Left forelimb (tissue), 1 donor: Measurements from ENCODE around the gene ZRANB1.
A peak's percentile ranks its signal among the peaks of the same experiment; 100 is the strongest.

Source experiments
- DNase-seq: peaks from one replicate; pipeline ENCODE4 v3.0.0-alpha.2; 2018; ENCODE audit warnings: low spot score

ZRANB1 gene

DNA sequence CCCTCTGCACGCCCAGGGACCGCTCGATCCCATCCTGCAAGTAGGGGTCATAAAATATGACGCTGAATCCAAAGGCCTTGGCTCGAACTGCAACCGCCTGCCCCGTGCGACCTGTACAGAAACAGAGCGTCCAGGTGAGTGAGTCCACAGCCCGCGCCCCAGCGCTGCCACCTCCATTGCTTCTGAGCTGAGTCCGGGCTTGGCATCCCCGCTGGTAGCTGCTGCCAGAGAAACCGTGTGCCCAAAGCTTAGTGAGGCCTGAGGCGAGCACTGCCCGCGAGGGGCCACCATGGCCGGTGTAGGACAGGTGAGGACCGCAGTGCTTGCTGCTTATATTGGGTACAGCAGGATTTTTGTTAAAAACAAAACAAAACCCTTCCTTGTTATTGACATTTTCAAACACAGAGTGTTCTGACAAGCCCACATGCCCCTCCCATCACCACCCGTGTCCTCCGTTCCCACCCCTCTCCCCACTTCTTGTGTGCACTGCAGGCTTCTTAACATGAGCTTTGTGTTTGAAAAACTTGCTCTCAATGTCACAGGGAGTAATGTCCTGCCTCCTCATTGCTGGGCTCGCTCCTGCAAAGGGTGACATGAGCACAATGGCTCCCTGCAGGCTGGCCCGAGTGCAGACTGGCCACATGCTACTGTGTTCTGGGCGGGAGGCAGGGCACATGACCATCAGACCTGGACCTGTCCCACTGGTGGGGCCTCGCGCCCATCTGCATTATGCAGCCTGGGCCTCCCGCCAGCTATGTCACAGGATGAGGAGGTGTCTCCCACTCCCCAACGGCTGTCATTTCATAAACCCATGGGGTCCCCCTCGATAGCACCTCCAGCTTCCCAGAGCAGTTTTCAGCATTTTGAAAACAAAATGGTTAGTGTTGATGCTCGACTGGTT, 52.9 kb downstream of the ZRANB1 start:
- no peak for DNase-seq

DNA sequence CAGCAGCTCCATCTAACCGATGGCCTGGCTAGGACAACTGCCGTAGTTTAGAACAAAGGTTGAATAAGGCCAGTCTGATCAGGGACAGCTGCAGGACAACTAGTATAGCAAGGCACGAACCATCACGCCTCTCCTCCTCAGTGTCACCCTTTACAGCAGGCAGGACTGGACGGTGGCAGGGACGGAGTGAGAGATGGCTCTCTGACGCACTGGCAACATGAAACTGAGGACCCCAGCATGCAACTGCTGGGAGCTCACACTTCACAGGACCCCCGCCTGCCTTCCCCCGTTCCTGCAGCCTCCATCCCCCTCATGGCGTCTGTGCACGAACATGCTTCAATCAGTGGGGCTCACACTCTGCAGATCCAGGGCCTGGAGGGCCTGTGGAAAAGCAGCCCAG, 53.7 kb downstream of the ZRANB1 start:
- DNase-seq: no peak

DNA sequence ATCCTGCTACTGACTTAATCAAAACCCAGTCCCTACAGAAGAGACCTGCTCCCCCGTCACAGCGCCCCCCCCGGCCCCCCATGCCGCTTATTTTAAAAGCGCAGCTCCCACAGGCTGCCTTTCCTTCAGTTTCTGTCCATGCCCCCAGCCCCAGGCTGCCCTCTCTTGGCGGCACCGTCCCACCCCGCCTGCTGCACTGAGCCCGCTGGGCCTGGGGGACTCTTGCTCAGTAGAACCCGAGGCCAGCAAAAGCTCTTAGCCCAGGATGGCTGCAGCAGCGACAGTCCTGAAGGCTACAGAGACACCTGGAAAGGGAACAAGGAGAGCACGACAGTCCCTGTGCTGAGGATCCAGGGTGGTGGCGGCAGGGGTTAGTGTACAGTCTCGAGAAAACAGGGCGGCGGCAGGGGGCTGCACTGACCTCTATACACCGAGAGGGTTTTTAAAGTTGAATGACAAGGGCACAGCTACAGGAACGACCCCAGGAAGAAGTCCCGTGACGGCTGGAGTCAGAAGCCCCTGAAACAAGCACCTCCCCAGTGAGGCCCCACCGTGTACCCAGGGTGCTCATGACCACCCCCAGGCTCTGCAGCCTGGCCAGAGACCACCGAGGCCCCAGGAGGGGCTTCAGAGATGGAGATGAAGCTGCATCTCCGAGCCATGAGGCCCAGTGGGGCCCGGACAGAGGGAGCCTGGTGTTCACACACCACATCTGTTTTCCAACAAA, 54.4 kb downstream of the ZRANB1 start:
- DNase-seq: no peak

DNA sequence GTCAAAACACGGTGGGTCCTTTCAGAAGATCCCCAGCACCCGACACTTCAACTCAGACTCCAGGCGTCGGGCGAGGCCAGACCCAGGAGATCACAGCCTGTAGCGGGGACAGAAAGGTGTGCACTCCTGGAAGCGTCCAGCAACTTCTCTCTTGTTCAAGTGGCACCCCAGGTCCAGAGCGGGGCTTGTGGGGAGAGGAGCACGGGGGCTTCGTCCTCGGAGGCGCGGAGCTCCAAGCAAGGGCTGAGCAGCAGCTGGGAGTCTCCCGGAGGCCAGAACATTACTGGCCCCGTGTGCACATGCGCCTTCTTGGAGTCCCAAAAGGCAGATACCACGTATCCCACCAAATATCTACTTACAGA, 54.9 kb downstream of the ZRANB1 start:
- DNase-seq: no peak

DNA sequence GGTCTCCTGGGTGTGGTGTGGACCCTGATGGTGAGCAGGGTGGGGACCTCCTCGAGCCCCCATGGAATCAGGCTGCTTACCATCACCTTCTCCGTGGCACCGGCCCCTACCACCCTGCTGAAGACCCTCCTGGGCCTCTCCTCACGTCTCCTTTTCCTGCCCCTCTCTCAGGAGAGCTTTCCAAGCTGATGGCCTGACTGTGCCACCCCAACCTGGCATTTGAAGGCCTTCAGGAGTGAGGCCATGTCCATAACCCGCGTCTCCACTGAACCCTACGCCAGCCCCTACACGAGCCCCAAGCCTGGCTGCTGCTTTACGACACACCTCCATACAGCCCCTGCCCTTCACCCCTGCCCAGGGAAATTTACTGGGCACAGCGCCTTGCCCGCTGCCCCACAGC, 55.4 kb downstream of the ZRANB1 start:
- DNase-seq: peak; percentile 52

DNA sequence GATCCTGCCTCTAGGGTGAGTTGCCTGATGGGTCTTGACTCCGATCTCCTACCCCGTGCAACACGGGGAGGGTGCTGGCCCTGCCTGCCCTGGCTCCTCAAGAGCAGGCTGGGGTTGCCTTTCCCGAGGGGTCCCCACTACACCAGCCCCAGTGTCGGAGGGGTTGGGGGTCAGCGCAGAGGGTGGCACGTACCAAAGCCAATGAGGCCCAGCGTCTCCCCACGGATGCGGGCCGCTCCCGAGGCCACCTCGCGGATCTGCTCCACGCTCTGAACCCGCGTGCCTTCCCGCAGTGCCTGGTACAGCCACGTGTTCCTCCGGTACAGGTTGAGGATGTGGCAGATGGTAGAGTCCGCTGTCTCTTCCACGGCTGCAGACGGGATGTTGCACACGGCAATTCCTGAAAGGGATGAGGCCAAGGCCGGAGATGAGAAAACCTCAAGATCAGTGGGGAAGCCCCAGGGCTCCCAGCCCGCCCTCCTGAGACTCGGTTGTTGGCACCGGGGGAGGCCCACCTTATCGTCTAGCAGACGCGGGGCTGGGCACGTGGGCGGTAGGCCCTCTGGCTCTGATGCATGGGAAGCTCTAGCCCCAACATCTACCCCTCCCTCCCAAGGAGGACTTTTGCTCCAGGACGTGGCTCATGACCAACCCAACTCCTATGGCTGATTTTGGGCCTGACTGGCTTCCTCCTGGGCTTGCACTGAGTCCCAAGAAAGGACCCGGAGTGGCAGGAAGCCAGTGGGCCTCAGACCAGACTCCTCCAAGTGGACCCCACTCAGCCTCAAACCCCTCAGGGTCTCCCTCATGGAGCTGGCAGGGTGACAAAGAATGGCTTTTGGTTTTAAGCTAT, 56.1 kb downstream of the ZRANB1 start:
- peak; percentile 62 for DNase-seq

DNA sequence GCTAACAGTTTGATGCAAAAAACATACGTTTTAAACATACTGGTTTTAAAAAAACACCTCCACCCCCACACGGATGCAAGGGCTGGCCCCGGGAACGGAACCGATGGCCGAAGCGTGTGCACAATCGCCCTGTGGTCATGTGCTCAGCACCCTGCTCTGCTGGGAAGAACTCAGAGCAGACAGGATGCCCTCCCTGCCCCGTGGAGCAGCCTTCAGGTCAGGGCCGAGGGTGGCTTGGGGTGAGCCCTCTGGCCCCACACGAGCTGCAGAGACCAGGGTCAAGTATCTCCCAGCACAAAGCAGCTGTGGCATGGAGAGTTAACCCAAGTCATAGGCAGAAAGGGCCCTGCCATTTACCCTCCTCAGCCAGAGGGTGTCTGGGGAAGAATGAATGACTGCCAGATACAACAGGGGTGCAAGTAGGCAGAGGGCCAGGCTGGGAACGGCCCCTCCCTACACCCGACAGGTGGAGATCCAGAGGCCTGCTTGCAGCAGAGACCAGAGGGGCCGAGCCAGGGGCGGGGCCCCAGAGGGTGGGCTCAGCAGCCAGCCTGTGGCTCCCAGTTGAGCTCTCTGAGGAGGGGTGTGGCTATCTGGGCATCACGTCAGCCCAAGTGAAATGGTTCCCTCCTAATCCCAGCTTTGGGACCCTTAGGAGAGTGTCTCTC, 56.8 kb downstream of the ZRANB1 start:
- peak; percentile 62 for DNase-seq

DNA sequence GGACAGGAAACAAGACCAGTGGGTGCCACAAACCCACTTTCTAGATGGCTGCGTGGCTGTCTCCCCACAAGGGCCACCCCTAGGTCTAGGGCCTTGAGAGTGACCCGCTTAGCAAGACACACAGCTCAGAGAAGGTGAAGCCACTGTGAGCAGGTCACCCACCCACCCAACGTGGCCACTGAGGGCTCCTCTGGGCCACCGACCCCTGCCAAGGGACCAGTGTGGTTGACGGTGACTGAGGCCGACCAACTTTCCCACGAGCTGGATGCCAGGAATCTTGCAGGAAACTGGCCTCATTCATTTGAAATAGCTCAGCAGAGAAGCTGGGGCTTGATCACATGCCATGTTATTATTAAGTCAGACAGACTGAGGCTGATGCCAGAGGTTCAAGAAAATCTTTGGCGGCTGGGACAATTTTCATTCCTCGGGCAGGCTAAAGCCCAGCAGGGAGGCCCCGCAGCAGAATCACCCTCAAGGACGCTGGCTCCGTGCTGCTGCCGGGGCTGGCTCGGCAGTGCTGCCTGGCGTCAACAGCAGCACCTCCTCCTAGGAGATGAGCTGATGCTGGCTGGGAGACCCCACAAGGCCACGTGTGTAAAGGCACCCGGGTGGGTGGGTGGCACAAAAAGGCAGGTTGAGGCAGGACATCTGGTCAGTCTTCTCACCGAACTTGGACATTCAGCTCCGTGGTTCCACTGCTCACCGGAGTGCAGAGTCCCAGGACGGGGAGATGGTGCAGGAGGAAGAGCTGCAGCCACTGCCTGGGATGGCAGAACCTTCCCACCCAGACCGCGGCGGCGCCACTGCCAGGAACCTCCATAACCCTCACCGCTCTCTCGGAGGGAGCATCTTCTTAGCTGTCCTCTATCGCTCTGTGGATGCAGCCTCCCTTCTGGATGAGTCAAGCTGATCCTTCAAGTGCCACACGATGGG, 57.8 kb downstream of the ZRANB1 start:
- DNase-seq: peak; percentile 66

DNA sequence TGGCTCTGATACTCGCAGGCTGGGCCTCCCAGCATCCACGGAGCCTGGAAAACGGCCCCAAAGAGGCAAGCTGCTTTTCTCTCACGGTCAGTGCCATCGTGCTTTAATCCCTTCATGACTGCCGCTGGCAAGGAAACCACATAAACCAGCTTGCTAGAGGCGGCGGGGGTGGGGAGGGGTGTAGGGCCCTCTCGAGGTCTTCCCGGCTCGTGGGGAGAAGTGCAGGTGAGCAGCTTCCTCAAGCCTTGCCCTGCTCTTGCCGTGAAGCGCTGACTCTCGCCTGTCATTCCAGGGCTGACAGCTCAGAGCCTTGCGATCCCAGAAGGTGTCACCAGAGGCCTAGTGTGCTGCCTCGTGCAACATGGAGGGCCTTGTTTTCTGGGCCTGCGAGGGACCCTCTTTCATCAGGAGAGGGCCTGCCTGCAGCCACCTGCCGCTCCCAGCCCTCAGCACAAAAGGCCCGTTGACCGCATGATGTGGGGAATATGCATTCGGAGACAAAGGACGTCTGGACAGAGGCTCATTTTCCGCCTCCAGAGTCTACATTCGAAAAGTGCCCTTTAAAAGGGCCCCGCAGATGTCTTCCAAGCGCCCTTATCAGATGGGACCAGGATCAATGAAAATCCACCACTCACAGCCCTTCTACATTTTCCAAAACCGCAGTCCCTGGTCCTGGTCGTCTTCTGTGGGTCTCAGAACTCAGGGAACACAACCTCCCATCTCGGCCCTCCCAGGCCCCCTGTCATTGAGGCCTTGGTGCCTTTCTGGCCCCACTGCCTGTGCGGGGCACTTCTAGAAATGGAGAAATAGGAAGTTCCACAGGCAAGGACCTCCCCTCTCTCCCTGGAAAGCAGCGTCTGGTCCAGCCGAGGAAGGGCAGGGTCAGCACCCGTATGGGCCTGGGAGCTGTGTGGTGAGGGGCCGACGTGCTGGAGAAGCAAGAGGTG, 58.7 kb downstream of the ZRANB1 start:
- DNase-seq: peak; percentile 60

DNA sequence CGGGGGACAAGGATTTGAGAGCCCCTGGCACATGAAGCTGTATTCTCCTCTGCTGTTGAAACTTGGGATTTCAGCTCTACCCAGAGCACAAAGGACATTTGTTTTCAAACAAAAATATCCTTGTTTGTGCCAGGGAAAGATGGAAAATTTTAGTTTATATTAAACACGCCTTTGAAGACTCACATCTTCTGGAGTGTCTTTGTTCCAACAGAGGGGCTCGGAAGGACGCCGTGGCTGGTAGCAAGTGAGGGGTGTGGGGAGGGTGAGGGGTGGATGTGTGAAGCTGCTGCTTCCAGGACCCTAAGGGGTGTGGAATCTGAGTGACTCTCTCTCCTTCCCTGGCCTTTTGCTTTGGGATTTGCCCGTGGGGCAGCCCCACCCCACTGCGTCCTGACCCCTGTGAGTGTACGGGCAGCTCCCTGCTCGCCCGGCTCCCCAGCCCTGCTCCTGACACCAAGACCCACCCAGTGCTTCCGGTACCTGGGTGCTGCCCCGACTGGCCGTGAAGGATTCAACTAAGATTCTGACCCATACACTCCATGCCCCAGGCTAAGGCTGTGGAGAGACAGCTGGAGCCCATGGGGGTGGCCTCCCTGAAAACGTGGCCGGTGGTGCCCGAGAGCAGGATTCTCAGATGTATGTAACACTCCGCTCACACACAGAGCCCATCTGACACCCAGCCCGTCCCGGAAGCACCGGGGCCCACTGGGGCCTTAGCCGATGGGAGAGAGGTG, 59.6 kb downstream of the ZRANB1 start:
- DNase-seq: peak; percentile 64

DNA sequence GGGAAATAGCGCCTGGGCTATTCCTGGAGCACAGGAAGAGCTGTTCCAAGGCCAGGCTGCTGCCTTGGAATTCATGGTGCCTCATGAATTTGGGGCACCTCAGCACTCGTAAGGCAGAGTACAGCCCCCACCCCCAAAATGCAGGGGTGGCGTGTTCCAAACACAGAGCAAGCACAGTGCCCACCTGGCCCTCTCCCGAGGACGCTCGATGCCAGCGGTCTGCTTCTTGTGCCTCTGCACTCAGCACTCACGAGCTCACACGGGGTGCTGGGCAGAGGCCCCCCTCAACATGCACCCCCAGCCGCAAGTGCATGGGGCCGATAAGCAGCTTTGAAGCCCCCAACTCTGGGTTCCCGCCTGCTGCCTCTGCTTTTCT, 60.1 kb downstream of the ZRANB1 start:
- DNase-seq: peak; percentile 47

DNA sequence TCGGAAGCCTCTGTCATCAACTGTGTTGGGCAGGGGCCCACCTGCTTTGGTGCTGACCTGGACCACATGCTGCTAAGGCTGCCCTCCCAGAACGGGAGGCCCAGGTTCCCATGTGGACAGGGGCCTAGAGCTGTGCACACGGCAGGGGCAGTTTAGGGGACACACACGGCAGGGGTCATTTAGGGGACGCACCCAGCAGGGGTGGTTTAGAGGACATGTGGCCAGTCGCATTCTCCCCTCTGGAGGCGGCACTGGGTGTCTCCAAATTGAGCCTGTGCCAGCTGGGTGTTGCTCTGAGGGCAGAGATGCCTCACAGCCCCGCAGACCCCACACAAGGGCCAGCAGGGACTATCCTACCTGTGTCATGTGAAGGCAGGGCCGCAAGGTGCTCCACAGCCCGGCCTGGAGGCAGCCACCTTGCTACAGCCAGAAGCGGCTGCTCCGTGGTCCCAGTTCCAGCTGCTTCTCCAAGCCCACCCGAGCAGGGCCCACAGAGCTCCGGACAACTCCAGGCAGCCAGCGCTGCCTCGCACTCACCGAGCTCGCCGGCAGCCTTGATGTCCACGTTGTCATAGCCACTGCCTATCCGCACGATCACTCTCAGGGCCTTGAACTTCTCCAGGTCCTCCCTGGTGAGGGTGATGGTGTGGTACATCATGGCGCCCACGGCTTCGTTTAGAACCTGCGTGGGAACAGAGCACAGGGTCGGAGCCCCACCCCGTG, 60.7 kb downstream of the ZRANB1 start:
- DNase-seq: peak; percentile 57

DNA sequence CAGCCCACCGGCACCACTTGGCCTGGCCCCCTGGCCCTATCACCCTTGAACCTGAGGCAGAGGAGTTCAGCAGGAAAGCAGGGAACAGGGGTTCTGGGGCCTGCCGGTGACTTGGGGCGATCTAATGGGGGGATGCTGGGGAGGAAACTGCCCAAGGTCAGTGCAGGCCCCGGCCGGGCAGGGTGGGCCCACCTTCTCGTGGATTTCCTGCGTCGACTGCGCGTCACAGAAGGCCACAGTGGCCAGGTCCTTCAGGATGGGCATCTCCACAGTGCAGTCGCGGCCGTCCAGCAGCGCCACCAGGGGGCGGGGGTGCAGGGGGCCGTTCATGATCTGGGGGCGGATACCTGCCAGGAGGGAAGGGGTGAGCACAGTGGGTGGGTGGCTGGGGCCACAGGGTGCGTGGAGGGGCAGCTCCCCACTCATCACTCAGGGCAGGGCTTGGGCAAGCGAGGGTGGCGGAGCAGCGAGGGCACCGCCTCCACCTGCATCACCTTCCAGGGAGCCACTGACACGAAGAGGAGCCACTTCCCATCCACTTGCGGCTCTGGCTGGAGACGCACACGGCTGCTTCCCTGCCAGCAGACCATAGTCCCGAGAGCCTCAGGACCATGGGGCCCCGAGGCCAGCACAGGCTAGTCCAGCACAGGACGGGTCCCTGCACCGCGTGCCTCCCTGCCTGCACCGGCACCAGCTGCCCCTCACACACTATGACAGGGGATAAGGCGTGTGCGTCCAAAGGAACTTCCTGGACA, 61.4 kb downstream of the ZRANB1 start:
- DNase-seq: peak; percentile 57

DNA sequence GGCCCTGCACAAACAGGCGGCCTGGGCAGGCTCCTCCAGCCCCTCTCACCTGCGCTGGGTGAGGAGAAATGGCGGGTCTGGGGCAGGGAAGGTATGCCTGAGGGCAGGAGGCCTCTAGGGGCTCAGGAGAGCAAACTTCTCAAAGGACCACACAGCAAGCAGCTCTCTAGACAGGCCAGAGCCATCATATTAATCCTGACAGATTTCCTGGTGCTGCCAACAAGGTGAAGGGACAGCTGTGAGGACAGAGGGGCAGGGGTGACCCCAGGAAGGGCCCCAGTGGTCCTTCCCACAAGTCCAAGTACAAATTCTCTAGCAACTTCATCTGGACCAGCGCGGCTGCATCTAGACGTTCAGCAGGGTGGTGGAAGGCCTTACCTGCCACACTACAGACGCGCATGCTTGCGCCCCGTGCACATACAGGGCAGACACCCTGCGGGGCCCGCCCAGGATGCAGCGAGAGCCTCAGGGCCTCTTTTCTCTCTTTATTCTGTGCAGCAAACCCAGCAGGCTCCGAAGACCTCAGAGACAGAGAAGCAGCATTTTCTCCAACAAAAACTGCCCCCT, 62.1 kb downstream of the ZRANB1 start:
- peak; percentile 45 for DNase-seq

DNA sequence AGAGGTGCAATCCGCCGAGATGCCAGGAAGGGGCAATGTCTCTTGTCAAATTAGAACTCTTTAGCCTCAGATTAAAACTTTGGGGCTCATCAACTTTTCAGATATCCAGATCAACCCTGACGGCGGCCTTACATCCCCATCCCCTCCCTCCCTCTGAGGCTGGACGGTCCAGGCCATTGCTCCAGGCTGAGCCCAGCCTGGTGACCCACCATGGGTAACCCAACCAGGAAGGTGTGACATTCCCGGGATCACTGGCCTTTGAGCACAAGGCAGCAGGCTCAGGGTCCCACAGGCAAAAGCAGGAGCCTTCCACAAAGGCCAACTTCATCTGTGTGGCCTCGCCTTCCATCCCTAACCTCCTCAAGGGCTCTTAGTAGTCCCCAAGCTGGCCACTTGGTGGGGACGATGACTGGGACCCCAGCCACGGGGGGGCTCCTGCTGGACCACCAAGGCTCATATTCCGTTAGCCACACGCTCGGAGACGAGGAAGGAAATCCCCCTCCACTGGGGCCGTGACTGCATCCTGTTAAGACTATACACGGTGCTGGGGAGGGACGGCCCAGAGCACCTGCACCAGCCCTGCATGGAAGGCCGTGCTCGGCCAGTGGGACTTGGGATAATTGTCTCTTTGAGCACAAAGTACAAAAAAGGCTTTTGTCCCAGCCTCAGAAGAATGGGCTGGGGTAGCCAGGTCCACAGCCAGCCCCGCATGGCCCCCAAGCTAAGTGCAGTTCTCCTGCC, 62.8 kb downstream of the ZRANB1 start:
- DNase-seq: peak; percentile 40
